IPS-NIHi7 (cell line): ENCODE data around the gene SLC25A24.

Experiments
- DNase-seq: peaks from one replicate; pipeline ENCODE4 v3.0.0; 2012; ENCODE audit warnings: mixed read lengths; ENCODE audit errors: extremely low spot score

SLC25A24 gene

GRCh38 chr1:108106775-108107174, 93.4 kb downstream of the SLC25A24 start:
- no peak for DNase-seq

- no peak for DNase-seq
These were observed 100.0 kb downstream of the SLC25A24 start for GRCh38 chr1:108100148-108100547.

- DNase-seq: no peak
These were observed 103.1 kb downstream of the SLC25A24 start for GRCh38 chr1:108097018-108097417.

- no peak for DNase-seq
These were observed 104.1 kb downstream of the SLC25A24 start for GRCh38 chr1:108096089-108096488.

- DNase-seq: no peak
These were observed 110.7 kb downstream of the SLC25A24 start for GRCh38 chr1:108089477-108089876.

- DNase-seq: no peak
These were observed 114.5 kb downstream of the SLC25A24 start for GRCh38 chr1:108085628-108086027.

GRCh38 chr1:108084866-108085477, 115.2 kb downstream of the SLC25A24 start:
- DNase-seq: no peak
